GM21390 (cell line): ENCODE results near the gene OGDH.
A peak's percentile ranks its signal among the peaks of the same experiment; 100 is the strongest.
"Not testable (repeated sequence)": the region's sequence is repeated elsewhere in the genome, so short reads cannot be mapped to it uniquely, and the experiment has no call there.

Experiments
- ATAC-seq: cut with Tn5 transposase; IDR thresholded peaks from one replicate; pipeline ENCODE4 v1.9.1; 2021; ENCODE audit not compliant: unreplicated experiment

OGDH gene

DNA sequence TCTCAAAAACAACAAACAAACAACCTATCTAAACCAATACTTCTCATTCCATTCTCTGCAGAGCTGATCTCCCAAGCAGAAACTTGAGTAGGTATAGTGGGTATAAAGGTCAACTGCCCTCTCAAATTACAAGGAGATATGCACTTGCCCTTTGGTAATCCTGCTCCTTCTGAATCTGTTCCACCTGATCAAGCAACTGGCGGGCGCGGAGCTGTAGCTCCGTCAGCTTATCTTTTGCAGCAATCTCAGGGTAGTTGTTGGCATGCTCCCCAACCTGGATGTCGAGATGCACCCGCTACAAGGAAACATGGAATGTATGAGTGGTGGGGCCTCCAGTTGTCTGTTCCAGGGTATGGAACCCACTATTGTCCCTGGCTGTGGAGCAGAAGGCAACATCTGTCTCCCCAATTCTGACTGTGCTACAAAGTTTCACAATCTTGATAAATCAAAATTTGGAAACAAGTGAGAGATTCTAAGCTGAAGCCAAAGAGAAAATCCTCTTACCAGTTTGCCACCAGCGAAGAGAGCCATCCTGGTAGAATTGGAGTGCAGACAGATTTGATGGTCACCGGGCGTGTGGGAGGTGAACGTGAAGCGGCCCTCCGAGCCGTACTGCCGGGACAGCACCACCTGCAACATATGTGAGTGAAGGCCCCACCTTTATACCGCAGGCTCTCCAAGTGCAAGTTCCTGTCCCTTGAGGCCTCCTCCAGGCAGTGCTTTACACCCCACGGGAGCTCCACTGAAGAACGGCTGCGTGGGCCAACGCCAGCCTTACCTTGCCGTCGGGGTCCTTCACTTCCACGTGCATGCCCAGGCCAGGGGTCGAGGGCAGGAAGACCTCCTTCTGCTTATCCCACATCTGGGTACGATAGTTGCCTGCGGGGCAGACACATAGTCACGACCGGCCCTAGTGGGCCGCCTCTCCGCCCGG, 25.2 kb upstream of the OGDH start:
- peak; percentile 43 for ATAC-seq

GRCh38 chr7:44581879-44582603, 24.4 kb upstream of the OGDH start, which contains the start of gene TMED4:
Gene TMED4 (minus strand): TSS chr7:44582231. CDS start chr7:44582206, 25 bp downstream.
- ATAC-seq, result peak; percentile 76

DNA sequence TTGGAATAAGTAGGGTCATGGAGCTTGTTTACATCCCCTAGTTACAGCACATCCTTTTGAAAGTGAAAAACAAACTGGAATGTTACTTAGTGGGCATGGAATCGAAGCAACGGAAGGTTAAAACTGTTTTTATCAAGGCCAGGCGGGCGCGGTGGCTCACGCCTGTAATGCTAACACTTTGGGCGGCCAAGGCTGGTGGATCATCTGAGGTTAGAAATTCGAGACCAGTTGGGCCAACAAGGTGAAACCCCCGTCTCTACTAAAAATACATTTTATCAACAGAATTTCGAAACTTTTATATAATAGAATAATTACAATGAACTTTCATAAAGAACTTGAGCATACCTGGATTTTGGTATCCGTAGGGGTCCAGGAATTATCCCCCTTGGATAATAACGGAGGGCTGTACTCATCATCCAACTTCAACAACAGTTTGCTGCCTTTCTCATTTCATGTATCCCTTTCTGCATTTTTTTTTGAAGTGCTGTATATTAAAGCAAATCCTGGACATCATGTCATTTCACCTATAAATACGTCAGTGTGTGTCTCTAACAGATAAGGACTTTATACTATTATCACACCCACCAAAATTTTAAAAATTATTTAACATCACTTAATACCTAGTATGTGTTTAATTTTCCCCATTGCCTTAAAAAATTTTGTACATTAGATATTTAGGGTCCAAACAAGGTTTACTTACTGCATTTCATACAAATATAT, 23.1 kb upstream of the OGDH start:
- no peak for ATAC-seq

DNA sequence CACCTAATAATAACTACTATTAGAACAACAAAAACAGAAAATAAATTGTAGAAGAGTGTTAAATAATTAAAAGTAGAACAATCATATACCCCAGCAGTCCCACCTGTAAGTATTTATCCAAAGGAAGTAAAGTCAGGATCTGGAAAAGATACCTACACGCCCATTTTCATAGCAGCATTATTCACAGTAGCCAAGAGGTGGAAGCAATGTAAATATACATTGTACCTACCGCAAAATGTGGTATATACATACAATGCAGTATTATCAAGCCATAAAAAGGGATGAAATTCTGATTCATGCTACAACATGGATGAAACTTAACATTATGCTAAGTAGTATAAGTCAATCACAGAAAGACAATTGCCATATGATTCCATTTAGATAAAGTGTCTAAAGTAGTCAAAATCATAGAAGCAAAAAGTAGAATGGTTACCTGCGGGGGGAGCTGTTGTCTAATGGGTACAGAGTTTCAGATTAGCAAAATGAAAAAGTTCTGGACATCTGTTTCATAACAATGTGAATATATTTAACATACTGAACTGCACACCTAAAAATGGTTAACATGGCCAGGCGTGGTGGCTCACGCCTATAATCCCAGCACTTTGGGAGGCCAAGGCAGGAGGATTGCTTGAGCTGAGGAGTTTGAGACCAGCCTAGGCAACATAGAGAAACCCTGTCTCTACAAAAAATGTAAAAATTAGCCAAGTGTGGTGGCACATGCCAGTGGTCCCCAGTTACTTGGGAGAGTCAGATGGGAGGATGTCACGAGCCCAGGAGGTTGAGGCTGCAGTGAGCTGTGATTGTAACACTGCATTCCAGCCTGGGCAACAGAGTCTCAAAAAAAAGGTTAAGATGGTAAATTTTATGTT, 18.4 kb upstream of the OGDH start:
- ATAC-seq, result no peak

- ATAC-seq, result no peak
Measured at GRCh38 chr7:44590910-44591309, 15.5 kb upstream of the OGDH start.

- no peak for ATAC-seq
Measured at GRCh38 chr7:44595934-44596635, 10.3 kb upstream of the OGDH start.

GRCh38 chr7:44597181-44597580, 9.2 kb upstream of the OGDH start:
- ATAC-seq, result not testable (repeated sequence)

DNA sequence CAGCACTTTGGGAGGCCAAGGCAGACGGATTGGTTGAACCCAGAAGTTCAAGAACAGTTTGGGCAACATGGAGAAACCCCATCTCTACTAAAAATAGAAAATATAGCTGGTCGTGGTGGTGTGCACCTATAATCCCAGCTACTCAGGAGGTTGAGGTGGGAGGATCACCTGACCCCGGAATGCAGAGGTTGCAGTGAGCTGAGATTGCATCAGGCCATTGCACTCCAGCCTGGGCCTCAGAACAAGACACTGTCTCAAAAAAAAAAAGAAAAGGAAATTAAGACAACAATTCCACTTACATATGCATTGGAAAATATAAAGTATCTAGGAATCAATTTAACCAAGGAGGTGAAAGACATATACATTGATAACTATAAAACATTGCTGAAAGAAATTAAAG, 7.2 kb upstream of the OGDH start:
- ATAC-seq, result no peak

GRCh38 chr7:44602576-44602910, 3.9 kb upstream of the OGDH start:
- no peak for ATAC-seq

GRCh38 chr7:44603193-44603592, 3.2 kb upstream of the OGDH start:
- no peak for ATAC-seq

GRCh38 chr7:44604941-44605340, 1.5 kb upstream of the OGDH start:
- no peak for ATAC-seq

DNA sequence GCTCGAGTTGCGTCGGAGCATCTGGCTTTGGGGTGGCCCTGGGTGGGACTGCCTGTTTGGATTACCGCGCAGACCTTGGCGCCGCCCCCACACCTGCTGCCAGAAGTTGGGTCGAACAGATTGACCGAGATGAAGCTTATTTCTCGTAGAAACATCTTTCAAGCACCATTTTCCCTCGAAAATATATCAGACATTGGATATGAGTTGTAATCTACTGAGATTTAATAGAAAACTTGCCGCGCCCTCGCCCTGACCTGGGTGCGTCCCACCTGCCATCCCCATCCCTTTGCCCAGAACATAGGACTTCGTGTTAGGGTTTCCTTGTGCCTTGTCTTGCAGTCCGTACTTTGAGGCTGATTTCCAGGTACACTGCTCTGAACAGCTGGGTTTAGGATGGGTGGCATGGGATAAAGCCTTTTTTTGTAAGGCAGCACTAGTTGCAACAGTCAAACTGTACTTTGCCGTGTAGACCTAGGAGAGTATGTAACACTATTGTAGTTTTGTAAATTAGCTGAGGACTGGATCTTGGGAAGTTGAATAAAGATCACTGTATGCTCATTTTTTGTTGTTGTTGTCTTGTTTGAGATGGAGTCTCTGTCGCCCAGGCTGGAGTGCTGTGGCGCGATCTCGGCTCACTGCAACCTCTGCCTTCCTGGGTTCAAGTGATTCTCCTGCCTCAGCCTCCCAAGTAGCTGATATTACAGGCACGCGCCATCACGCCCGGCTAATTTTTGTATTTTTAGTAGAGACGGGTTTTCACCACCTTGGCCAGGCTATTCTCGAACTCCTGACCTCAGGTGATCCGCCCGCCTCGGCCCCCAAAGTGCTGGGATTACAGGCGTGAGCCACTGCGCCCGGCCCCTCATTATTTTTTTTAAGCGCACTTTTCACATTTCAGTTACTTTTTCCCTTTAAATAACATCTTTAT, 978 bp downstream of the OGDH start:
- no peak for ATAC-seq

DNA sequence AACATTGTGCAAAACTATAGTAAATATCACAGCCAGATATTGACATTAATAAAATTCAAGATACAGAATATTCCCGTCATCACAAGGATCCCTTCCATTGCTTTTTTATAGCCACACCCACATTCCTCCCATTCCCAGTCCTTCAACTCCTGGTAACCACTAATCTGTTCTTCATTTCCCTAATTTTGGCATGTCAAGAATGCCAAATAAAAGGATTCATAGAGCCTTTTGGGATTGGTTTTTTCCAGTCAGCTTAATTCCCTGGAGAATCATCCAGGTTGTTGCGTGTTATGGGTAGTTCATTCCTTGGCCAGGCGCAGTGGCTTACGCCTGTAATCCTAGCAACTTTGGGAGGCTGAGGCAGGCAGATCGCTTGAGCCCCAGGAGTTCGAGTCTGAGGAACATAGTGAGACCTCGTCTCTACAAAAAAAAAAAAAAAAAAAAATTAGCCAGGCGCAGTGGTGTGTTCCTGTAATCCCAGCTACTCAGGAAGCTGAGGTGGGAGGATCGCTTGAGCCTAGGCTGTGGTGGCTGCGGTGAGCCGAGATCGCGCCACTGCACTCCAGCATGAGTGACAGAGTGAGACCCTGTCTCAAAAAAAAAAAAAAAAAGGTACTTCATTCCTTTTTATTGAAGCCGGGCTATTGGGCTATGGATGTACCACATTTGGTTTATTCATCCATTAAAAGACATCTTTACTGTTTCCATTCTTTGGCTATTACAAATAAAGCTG, 2.7 kb downstream of the OGDH start:
- ATAC-seq, result no peak

- ATAC-seq, result no peak
Measured at GRCh38 chr7:44609829-44610228, 3.4 kb downstream of the OGDH start.

DNA sequence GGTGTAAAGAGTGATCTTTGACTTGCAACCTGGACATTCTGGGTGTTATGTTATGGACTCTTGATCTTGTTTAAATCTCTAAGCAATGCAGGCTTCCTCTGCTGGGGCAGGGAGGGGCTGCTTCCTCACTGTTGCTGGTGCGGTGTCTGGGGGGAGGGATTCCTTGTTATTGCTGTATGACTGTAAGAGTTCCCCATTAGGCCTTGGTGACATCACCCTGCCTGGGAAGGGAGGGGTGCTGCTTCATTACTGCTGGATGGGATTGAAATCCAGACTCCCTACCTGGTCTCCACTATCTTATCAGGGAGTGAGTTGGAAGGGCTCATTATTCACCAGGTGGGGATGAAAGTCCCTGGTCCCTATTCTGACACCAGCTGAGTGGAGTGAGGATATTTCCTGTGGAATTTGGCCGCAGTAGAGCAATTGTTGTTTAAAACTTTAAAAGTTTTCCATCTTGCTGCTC, 8.8 kb downstream of the OGDH start:
- no peak for ATAC-seq

- ATAC-seq, result no peak
Measured at GRCh38 chr7:44615793-44616192, 9.4 kb downstream of the OGDH start.

DNA sequence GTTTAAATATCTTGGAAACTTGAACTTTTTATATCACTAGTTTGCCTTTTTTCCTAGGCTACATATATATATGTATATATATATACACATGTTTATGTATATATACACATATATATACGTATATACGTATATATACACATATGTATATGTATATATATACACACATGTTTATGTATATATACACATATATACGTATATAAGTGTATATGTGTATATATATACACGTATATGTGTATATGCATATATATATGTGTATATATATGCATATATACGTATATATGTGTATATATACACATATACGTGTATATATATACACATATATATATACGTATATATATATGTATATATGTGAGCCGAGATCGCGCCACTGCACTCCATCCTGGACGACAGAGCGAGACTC, 10.1 kb downstream of the OGDH start:
- ATAC-seq, result no peak

GRCh38 chr7:44617225-44617890, 10.9 kb downstream of the OGDH start:
- ATAC-seq, result no peak
